SK-N-SH (cell line): ENCODE results near the gene VGLL3. TPM values are rescaled to one million over a fixed set of nuclear protein-coding genes. Genes with fewer than 3 reads are reported as not detected.
A peak's percentile ranks its signal among the peaks of the same experiment; 100 is the strongest.

Experiments used
- CTCF ChIA-PET: fragments of 300-600, 350-600 bp; formaldehyde crosslinking; extraction: SDS; loops from one replicate; lab custom pipeline; 2021; lab: Yijun Ruan, JAX
- POLR2A ChIA-PET: fragments of 350-600 bp; sonication (Branson Sonifier 250); formaldehyde crosslinking; extraction: SDS; loops from one replicate; lab custom pipeline; 2020; ENCODE audit warnings: antibody characterized with exemption, inconsistent platforms; lab: Yijun Ruan, JAX
- DNase-seq: peaks from one replicate; pipeline ENCODE4 v3.0.0; 2012
- H2AFZ ChIP-seq: fragments of 200-600 bp; sonication (generic); 2 replicates; pipeline ENCODE4 v1.8.1; 2016; ENCODE audit warnings: antibody characterized with exemption, mild to moderate bottlenecking, low read depth
- H3F3A ChIP-seq: fragments of 200-600 bp; sonication (generic); replicated peaks from 2 replicates; pipeline ENCODE3; 2016; ENCODE audit warnings: antibody characterized with exemption, mild to moderate bottlenecking; ENCODE audit not compliant: insufficient read depth
- H3K27ac ChIP-seq, 2 experiments: fragments of 200-500 bp in 1 of 2; fragments of 200-600 bp in 1 of 2; sonication (Bioruptor generic) in 1 of 2; sonication (generic), shearing (Covaris generic) in 1 of 2; 2 replicates each; pipeline versions ENCODE4 v1.5.1 to v1.6.1; 2014 to 2016; ENCODE audit warnings: low read depth in 2 of 2, inconsistent platforms in 1 of 2, low read length in 1 of 2, mild to moderate bottlenecking in 1 of 2, mixed read lengths in 1 of 2
- H3K27me3 ChIP-seq: fragments of 200-600 bp; sonication (generic), shearing (Covaris generic); 2 replicates; pipeline ENCODE4 v1.6.1; 2016; ENCODE audit warnings: mixed run types; ENCODE audit not compliant: insufficient read depth
- H3K36me3 ChIP-seq, 2 experiments: fragments of 200-500 bp in 1 of 2; fragments of 200-600 bp in 1 of 2; sonication (Bioruptor generic) in 1 of 2; sonication (generic) in 1 of 2; replicated peaks in 1 of 2; 2 replicates each; pipeline versions ENCODE3 to v1.5.1; 2014 to 2016; ENCODE audit warnings: low read length in 1 of 2, mild to moderate bottlenecking in 1 of 2; ENCODE audit not compliant: insufficient read depth in 2 of 2, control insufficient read depth in 1 of 2
- H3K4me1 ChIP-seq, 2 experiments: fragments of 200-500 bp in 1 of 2; fragments of 200-600 bp in 1 of 2; sonication (Bioruptor generic) in 1 of 2; sonication (generic), shearing (Covaris generic) in 1 of 2; 2 replicates each; pipeline versions ENCODE4 v1.5.1 to v1.6.1; 2014 to 2016; ENCODE audit warnings: low read depth in 1 of 2, low read length in 1 of 2, mixed run types in 1 of 2; ENCODE audit not compliant: insufficient read depth in 2 of 2, control insufficient read depth in 1 of 2
- H3K4me2 ChIP-seq: fragments of 200-600 bp; sonication (generic), shearing (Covaris generic); 2 replicates; pipeline ENCODE4 v1.6.1; 2017; ENCODE audit warnings: mixed run types
- H3K4me3 ChIP-seq, 2 experiments: fragments of 200-500 bp in 1 of 2; fragments of 200-600 bp in 1 of 2; sonication (Bioruptor generic) in 1 of 2; sonication (generic), shearing (Covaris generic) in 1 of 2; 2 replicates each; pipeline versions ENCODE4 v1.5.1 to v1.8.1; 2014 to 2016; ENCODE audit warnings: low read depth in 2 of 2, inconsistent platforms in 1 of 2, low read length in 1 of 2, mild to moderate bottlenecking in 1 of 2, mixed read lengths in 1 of 2, moderate library complexity in 1 of 2
- H3K79me2 ChIP-seq: fragments of 200-600 bp; sonication (generic); 2 replicates; pipeline ENCODE4 v1.8.1; 2017; ENCODE audit warnings: mild to moderate bottlenecking; ENCODE audit not compliant: insufficient read depth
- H3K9ac ChIP-seq: fragments of 200-600 bp; sonication (generic); 2 replicates; pipeline ENCODE4 v1.6.1; 2017; ENCODE audit warnings: mixed run types
- H3K9me2 ChIP-seq: fragments of 200-600 bp; sonication (generic); 2 replicates; pipeline ENCODE4 v1.6.1; 2017; ENCODE audit warnings: mixed run types
- H3K9me3 ChIP-seq: fragments of 200-600 bp; sonication (generic); 2 replicates; pipeline ENCODE4 v1.6.1; 2017; ENCODE audit warnings: mixed run types, mild to moderate bottlenecking, moderate library complexity
- H4K20me1 ChIP-seq: fragments of 200-600 bp; sonication (generic); 2 replicates; pipeline ENCODE4 v1.6.1; 2017; ENCODE audit warnings: mild to moderate bottlenecking, mixed run types; ENCODE audit not compliant: insufficient read depth
- CHD2 ChIP-seq: fragments of 150-350 bp; IDR thresholded peaks from 2 replicates; pipeline ENCODE4 v1.6.1; 2018; ENCODE audit warnings: low read length; ENCODE audit not compliant: partially characterized antibody
- FOSL2 ChIP-seq: IDR thresholded peaks from 2 replicates; pipeline ENCODE4 v1.4.0; 2012; ENCODE audit warnings: low read depth, mild to moderate bottlenecking, moderate library complexity, borderline replicate concordance
- FOXM1 ChIP-seq: IDR thresholded peaks from 2 replicates; pipeline ENCODE4 v1.4.0; 2012; ENCODE audit warnings: low read depth, mild to moderate bottlenecking
- GATA2 ChIP-seq: sonication (generic); formaldehyde crosslinking; IDR thresholded peaks from 2 replicates; pipeline ENCODE4 v1.5.0; 2020; ENCODE audit warnings: mild to moderate bottlenecking, missing genetic modification reagents
- MEF2A ChIP-seq: IDR thresholded peaks from 2 replicates; pipeline ENCODE4 v1.4.0; 2012; ENCODE audit warnings: low read depth, borderline replicate concordance
- MXI1 ChIP-seq: IDR thresholded peaks from 2 replicates; pipeline ENCODE4 v1.6.1; 2012; ENCODE audit warnings: mild to moderate bottlenecking, low read depth, low read length, improper control_type of control experiment
- RAD21 ChIP-seq: IDR thresholded peaks from 2 replicates; pipeline ENCODE4 v1.6.1; 2012; ENCODE audit warnings: mild to moderate bottlenecking, low read length
- RCOR1 ChIP-seq: fragments of 150-350 bp; IDR thresholded peaks from 2 replicates; pipeline ENCODE4 v1.6.1; 2017; ENCODE audit warnings: antibody characterized with exemption, low read length
- SMC3 ChIP-seq: IDR thresholded peaks from 2 replicates; pipeline ENCODE4 v1.6.1; 2012; ENCODE audit warnings: low read depth, low read length, improper control_type of control experiment
- TCF12 ChIP-seq: IDR thresholded peaks from 2 replicates; pipeline ENCODE4 v1.4.0; 2012
- TEAD4 ChIP-seq: IDR thresholded peaks from 2 replicates; pipeline ENCODE4 v1.4.0; 2012; ENCODE audit warnings: mild to moderate bottlenecking, borderline replicate concordance; ENCODE audit not compliant: insufficient read depth
- WGBS: methylation state at CpG from one replicate; pipeline ENCODE4 v1.1.6; 2017; ENCODE audit warnings: low lambda C conversion rate; 5-methylcytosine and 5-hydroxymethylcytosine counted together
- polyA plus RNA-seq, 3 experiments: library from polyadenylated mRNA; depleted of rRNA; stranded (reverse); fragments of >200 nt; gene quantifications; 2 replicates each; pipeline ENCODE4 v1.2.3, GENCODE V29; 2012
- TF ChIP-seq, protein P1 (sequence below): fragments of 200-600 bp; sonication (generic); IDR thresholded peaks from 2 replicates; pipeline ENCODE4 v1.6.1; 2017; ENCODE audit warnings: antibody characterized with exemption, mild to moderate bottlenecking, moderate library complexity
- TF ChIP-seq, protein P2 (sequence below): IDR thresholded peaks from 2 replicates; pipeline ENCODE4; 2012
- TF ChIP-seq, protein P3 (sequence below): IDR thresholded peaks from 2 replicates; pipeline ENCODE4 v1.6.1; 2012; ENCODE audit warnings: mild to moderate bottlenecking, low read depth, low read length, moderate library complexity

Gene VGLL3
- polyA plus RNA-seq, 1 of the 3 experiments (the other 2 are of a cell fraction): not detected

DNA sequence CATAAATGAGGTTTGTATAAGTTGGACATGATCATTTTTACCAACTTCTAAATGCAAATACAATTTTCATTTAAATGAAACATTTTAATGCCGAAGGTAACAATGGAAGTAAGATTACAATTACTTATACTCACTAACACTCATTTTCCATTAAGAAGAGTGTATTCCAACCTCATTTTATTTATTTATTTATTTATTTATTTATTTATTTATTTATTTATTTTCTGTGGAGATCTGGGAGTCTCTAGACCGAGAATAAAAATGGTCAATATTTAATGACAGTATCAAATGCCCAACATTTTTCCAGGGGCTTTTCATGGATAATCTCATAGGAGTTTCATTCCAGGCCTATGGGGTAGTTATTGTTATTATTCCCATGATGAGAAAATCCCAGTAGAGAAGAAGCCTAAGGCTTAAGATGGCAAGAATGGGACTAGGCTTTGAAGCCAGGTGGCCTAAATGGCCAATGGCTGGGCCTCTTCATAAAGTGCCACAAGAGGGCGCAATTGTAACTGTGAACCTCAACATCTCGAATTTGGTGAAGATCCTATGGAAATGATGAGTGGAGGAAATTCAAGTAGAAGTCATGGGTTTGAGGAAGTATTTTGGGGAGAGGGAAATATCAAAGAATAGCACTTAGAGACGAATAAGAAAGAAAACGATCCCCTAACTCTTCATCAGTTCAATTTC, 21.3 kb downstream of the VGLL3 start:
- Histone ChIP-seq H3K9ac (no peak overlapping the region), H3K4me2 (no peak overlapping the region), H3K36me3 (no peaks in the 10 kb centered on the region), H3K79me2 (no peaks in the 10 kb centered on the region), H3K27me3 (no peaks in the 10 kb centered on the region; the same call in 1 of the 2 replicates), H3K4me1 (no peaks in the 10 kb centered on the region), H3K9me2 (no peaks in the 10 kb centered on the region), H3F3A (no peaks in the 10 kb centered on the region), H4K20me1 (no peaks in the 10 kb centered on the region), H3K27ac (no peak overlapping the region), H3K4me3 (no peak overlapping the region; a peak in 1 of 4 replicates), H2AFZ (no peak overlapping the region), H3K9me3 (no peaks in the 10 kb centered on the region)
- ChIA-PET POLR2A (no interaction called here), CTCF (no interaction called here)
- TF ChIP-seq SMC3: peak; percentile 38
- TF ChIP-seq, protein P1, sequence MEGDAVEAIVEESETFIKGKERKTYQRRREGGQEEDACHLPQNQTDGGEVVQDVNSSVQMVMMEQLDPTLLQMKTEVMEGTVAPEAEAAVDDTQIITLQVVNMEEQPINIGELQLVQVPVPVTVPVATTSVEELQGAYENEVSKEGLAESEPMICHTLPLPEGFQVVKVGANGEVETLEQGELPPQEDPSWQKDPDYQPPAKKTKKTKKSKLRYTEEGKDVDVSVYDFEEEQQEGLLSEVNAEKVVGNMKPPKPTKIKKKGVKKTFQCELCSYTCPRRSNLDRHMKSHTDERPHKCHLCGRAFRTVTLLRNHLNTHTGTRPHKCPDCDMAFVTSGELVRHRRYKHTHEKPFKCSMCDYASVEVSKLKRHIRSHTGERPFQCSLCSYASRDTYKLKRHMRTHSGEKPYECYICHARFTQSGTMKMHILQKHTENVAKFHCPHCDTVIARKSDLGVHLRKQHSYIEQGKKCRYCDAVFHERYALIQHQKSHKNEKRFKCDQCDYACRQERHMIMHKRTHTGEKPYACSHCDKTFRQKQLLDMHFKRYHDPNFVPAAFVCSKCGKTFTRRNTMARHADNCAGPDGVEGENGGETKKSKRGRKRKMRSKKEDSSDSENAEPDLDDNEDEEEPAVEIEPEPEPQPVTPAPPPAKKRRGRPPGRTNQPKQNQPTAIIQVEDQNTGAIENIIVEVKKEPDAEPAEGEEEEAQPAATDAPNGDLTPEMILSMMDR: peak; percentile 77
- TF ChIP-seq, protein P2, sequence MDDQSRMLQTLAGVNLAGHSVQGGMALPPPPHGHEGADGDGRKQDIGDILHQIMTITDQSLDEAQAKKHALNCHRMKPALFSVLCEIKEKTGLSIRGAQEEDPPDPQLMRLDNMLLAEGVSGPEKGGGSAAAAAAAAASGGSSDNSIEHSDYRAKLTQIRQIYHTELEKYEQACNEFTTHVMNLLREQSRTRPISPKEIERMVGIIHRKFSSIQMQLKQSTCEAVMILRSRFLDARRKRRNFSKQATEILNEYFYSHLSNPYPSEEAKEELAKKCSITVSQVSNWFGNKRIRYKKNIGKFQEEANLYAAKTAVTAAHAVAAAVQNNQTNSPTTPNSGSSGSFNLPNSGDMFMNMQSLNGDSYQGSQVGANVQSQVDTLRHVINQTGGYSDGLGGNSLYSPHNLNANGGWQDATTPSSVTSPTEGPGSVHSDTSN: no peak
- TF ChIP-seq RAD21: peak; percentile 57
- no peak for TF ChIP-seq TEAD4
- no peak for TF ChIP-seq CHD2
- TF ChIP-seq FOXM1: no peak
- no peak for TF ChIP-seq MXI1
- TF ChIP-seq GATA2 (CRISPR knock-in tag): no peak
- 11% methylated on average over 6 of the region's 6 CpGs for WGBS
- DNase-seq: peak; percentile 42

DNA sequence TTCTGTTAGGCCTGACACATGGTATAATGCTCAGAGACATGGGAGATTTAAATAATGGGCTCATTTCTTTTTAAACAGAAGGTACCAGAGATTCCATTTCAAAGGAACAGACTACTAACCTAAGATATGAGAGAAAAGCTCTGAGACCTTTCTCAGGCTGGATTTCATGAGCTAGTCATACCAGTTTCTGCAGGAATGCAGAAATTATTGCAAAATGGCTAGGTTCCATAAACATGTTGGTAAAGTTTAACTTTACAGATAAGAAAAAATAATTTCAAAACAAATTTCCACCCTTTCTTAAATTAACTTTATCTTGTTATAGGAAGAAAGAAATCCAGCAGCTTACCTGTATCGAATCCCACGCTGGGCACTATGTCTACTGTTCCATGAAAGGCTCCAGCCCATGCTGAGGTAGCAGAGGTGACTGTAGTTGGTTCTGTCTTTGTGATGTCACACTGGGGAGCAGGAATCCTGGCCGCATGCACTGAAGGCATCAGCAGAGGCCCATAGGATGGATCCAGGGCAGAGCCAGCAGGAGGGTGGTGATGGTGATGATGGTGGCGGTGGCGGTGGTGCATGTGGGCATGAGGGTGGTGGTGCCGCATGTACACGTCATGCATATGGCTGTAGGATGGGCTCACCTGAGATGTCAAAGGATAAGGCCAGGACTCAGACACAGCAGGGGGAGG, 22.6 kb downstream of the VGLL3 start:
- Histone ChIP-seq H4K20me1 (no peaks in the 10 kb centered on the region), H3K9me3 (no peaks in the 10 kb centered on the region), H3K79me2 (no peaks in the 10 kb centered on the region), H3K27ac (no peak overlapping the region), H3K4me2 (no peak overlapping the region), H3K4me1 (no peaks in the 10 kb centered on the region), H3K27me3 (no peaks in the 10 kb centered on the region; the same call in 1 of the 2 replicates), H3F3A (no peaks in the 10 kb centered on the region), H3K36me3 (no peaks in the 10 kb centered on the region), H2AFZ (no peak overlapping the region), H3K4me3 (no peak overlapping the region), H3K9ac (no peak overlapping the region), H3K9me2 (no peaks in the 10 kb centered on the region)
- 19% methylated on average over 7 of the region's 7 CpGs for WGBS
- TF ChIP-seq TCF12 (no peak), MEF2A (no peak), RCOR1 (no peak), FOSL2 (no peak)
- TF ChIP-seq, protein P1: no peak
- TF ChIP-seq, protein P3, sequence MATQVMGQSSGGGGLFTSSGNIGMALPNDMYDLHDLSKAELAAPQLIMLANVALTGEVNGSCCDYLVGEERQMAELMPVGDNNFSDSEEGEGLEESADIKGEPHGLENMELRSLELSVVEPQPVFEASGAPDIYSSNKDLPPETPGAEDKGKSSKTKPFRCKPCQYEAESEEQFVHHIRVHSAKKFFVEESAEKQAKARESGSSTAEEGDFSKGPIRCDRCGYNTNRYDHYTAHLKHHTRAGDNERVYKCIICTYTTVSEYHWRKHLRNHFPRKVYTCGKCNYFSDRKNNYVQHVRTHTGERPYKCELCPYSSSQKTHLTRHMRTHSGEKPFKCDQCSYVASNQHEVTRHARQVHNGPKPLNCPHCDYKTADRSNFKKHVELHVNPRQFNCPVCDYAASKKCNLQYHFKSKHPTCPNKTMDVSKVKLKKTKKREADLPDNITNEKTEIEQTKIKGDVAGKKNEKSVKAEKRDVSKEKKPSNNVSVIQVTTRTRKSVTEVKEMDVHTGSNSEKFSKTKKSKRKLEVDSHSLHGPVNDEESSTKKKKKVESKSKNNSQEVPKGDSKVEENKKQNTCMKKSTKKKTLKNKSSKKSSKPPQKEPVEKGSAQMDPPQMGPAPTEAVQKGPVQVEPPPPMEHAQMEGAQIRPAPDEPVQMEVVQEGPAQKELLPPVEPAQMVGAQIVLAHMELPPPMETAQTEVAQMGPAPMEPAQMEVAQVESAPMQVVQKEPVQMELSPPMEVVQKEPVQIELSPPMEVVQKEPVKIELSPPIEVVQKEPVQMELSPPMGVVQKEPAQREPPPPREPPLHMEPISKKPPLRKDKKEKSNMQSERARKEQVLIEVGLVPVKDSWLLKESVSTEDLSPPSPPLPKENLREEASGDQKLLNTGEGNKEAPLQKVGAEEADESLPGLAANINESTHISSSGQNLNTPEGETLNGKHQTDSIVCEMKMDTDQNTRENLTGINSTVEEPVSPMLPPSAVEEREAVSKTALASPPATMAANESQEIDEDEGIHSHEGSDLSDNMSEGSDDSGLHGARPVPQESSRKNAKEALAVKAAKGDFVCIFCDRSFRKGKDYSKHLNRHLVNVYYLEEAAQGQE: no peak
- no peak for DNase-seq
- ChIA-PET CTCF (no interaction called here), POLR2A (no interaction called here)
